T1000 (cell line): ENCODE results near the gene PHLDB3.
"Not testable (repeated sequence)": the region's sequence is repeated elsewhere in the genome, so short reads cannot be mapped to it uniquely, and the experiment has no call there.

ENCODE experiments used
- DNase-seq: peaks from one replicate; lab custom pipeline; 2025; ENCODE audit warnings: mixed read lengths; lab: John Stamatoyannopoulos, UW

The PHLDB3 gene

GRCh38 chr19:43467276-43467675 is 37.3 kb downstream of the PHLDB3 start:
- DNase-seq: no peak

- DNase-seq: no peak
Observed at GRCh38 chr19:43466793-43467192, 37.8 kb downstream of the PHLDB3 start.

GRCh38 chr19:43465468-43466120 is 39.0 kb downstream of the PHLDB3 start, which contains the start of gene LYPD3:
Gene LYPD3, minus strand, starts transcription at chr19:43465608. Its CDS starts 37 bp downstream, at chr19:43465571.
- peak; percentile 66 for DNase-seq

- DNase-seq: no peak
Observed at GRCh38 chr19:43464134-43464775, 40.3 kb downstream of the PHLDB3 start.

GRCh38 chr19:43463381-43464133 is 41.0 kb downstream of the PHLDB3 start:
- peak; percentile 93 for DNase-seq

- DNase-seq: no peak
Observed at GRCh38 chr19:43462785-43463380, 41.7 kb downstream of the PHLDB3 start.

GRCh38 chr19:43462383-43462782 is 42.2 kb downstream of the PHLDB3 start:
- no peak for DNase-seq

- no peak for DNase-seq
Observed at GRCh38 chr19:43461303-43461702, 43.2 kb downstream of the PHLDB3 start.

GRCh38 chr19:43460362-43461016 is 44.1 kb downstream of the PHLDB3 start:
- no peak for DNase-seq

- no peak for DNase-seq
Observed at GRCh38 chr19:43457809-43458208, 46.7 kb downstream of the PHLDB3 start.

GRCh38 chr19:43455321-43456113 is 49.0 kb downstream of the PHLDB3 start:
- no peak for DNase-seq

- DNase-seq: no peak
Observed at GRCh38 chr19:43454031-43454430, 50.5 kb downstream of the PHLDB3 start.

GRCh38 chr19:43452582-43452981 is 52.0 kb downstream of the PHLDB3 start:
- no peak for DNase-seq

- DNase-seq: no peak
Observed at GRCh38 chr19:43450545-43450997, 54.0 kb downstream of the PHLDB3 start.

- no peak for DNase-seq
Observed at GRCh38 chr19:43447655-43448054, 56.9 kb downstream of the PHLDB3 start.

- DNase-seq: peak; percentile 59
Observed at GRCh38 chr19:43446746-43447489, 57.6 kb downstream of the PHLDB3 start.

GRCh38 chr19:43445426-43445825 is 59.1 kb downstream of the PHLDB3 start:
- no peak for DNase-seq

- no peak for DNase-seq
Observed at GRCh38 chr19:43444531-43445287, 59.8 kb downstream of the PHLDB3 start.

- DNase-seq: not testable (repeated sequence)
Observed at GRCh38 chr19:43444091-43444490, 60.5 kb downstream of the PHLDB3 start.

- no peak for DNase-seq
Observed at GRCh38 chr19:43441716-43442115, 62.8 kb downstream of the PHLDB3 start.
